SK-N-SH (cell line): ENCODE results near the gene KLHL12. TPM values are rescaled to one million over a fixed set of nuclear protein-coding genes. Genes with fewer than 3 reads are reported as not detected.

Experiments used
- CTCF ChIA-PET: fragments of 300-600, 350-600 bp; formaldehyde crosslinking; extraction: SDS; loops from one replicate; lab custom pipeline; 2021; lab: Yijun Ruan, JAX
- POLR2A ChIA-PET: fragments of 350-600 bp; sonication (Branson Sonifier 250); formaldehyde crosslinking; extraction: SDS; loops from one replicate; lab custom pipeline; 2020; ENCODE audit warnings: antibody characterized with exemption, inconsistent platforms; lab: Yijun Ruan, JAX
- DNase-seq: peaks from one replicate; pipeline ENCODE4 v3.0.0; 2012
- H2AFZ ChIP-seq: fragments of 200-600 bp; sonication (generic); 2 replicates; pipeline ENCODE4 v1.8.1; 2016; ENCODE audit warnings: antibody characterized with exemption, mild to moderate bottlenecking, low read depth
- H3F3A ChIP-seq: fragments of 200-600 bp; sonication (generic); replicated peaks from 2 replicates; pipeline ENCODE3; 2016; ENCODE audit warnings: antibody characterized with exemption, mild to moderate bottlenecking; ENCODE audit not compliant: insufficient read depth
- H3K27ac ChIP-seq, 2 experiments: fragments of 200-500 bp in 1 of 2; fragments of 200-600 bp in 1 of 2; sonication (Bioruptor generic) in 1 of 2; sonication (generic), shearing (Covaris generic) in 1 of 2; 2 replicates each; pipeline versions ENCODE4 v1.5.1 to v1.6.1; 2014 to 2016; ENCODE audit warnings: low read depth in 2 of 2, inconsistent platforms in 1 of 2, low read length in 1 of 2, mild to moderate bottlenecking in 1 of 2, mixed read lengths in 1 of 2
- H3K27me3 ChIP-seq: fragments of 200-600 bp; sonication (generic), shearing (Covaris generic); 2 replicates; pipeline ENCODE4 v1.6.1; 2016; ENCODE audit warnings: mixed run types; ENCODE audit not compliant: insufficient read depth
- H3K36me3 ChIP-seq, 2 experiments: fragments of 200-500 bp in 1 of 2; fragments of 200-600 bp in 1 of 2; sonication (Bioruptor generic) in 1 of 2; sonication (generic) in 1 of 2; replicated peaks in 1 of 2; 2 replicates each; pipeline versions ENCODE3 to v1.5.1; 2014 to 2016; ENCODE audit warnings: low read length in 1 of 2, mild to moderate bottlenecking in 1 of 2; ENCODE audit not compliant: insufficient read depth in 2 of 2, control insufficient read depth in 1 of 2
- H3K4me1 ChIP-seq, 2 experiments: fragments of 200-500 bp in 1 of 2; fragments of 200-600 bp in 1 of 2; sonication (Bioruptor generic) in 1 of 2; sonication (generic), shearing (Covaris generic) in 1 of 2; 2 replicates each; pipeline versions ENCODE4 v1.5.1 to v1.6.1; 2014 to 2016; ENCODE audit warnings: low read depth in 1 of 2, low read length in 1 of 2, mixed run types in 1 of 2; ENCODE audit not compliant: insufficient read depth in 2 of 2, control insufficient read depth in 1 of 2
- H3K4me2 ChIP-seq: fragments of 200-600 bp; sonication (generic), shearing (Covaris generic); 2 replicates; pipeline ENCODE4 v1.6.1; 2017; ENCODE audit warnings: mixed run types
- H3K4me3 ChIP-seq, 2 experiments: fragments of 200-500 bp in 1 of 2; fragments of 200-600 bp in 1 of 2; sonication (Bioruptor generic) in 1 of 2; sonication (generic), shearing (Covaris generic) in 1 of 2; 2 replicates each; pipeline versions ENCODE4 v1.5.1 to v1.8.1; 2014 to 2016; ENCODE audit warnings: low read depth in 2 of 2, inconsistent platforms in 1 of 2, low read length in 1 of 2, mild to moderate bottlenecking in 1 of 2, mixed read lengths in 1 of 2, moderate library complexity in 1 of 2
- H3K79me2 ChIP-seq: fragments of 200-600 bp; sonication (generic); 2 replicates; pipeline ENCODE4 v1.8.1; 2017; ENCODE audit warnings: mild to moderate bottlenecking; ENCODE audit not compliant: insufficient read depth
- H3K9ac ChIP-seq: fragments of 200-600 bp; sonication (generic); 2 replicates; pipeline ENCODE4 v1.6.1; 2017; ENCODE audit warnings: mixed run types
- H3K9me2 ChIP-seq: fragments of 200-600 bp; sonication (generic); 2 replicates; pipeline ENCODE4 v1.6.1; 2017; ENCODE audit warnings: mixed run types
- H3K9me3 ChIP-seq: fragments of 200-600 bp; sonication (generic); 2 replicates; pipeline ENCODE4 v1.6.1; 2017; ENCODE audit warnings: mixed run types, mild to moderate bottlenecking, moderate library complexity
- H4K20me1 ChIP-seq: fragments of 200-600 bp; sonication (generic); 2 replicates; pipeline ENCODE4 v1.6.1; 2017; ENCODE audit warnings: mild to moderate bottlenecking, mixed run types; ENCODE audit not compliant: insufficient read depth
- ELF1 ChIP-seq: IDR thresholded peaks from 2 replicates; pipeline ENCODE4 v1.4.0; 2012
- EZH2phosphoT487 ChIP-seq: fragments of 200-600 bp; sonication (generic); IDR thresholded peaks from 2 replicates; pipeline ENCODE4 v1.6.1; 2017; ENCODE audit warnings: low read depth, mixed run types, mild to moderate bottlenecking, antibody characterized with exemption, moderate library complexity, borderline replicate concordance
- FOSL2 ChIP-seq: IDR thresholded peaks from 2 replicates; pipeline ENCODE4 v1.4.0; 2012; ENCODE audit warnings: low read depth, mild to moderate bottlenecking, moderate library complexity, borderline replicate concordance
- FOXJ3 ChIP-seq: sonication (generic); formaldehyde crosslinking; IDR thresholded peaks from 2 replicates; pipeline ENCODE4 v1.5.1; 2020; ENCODE audit warnings: mild to moderate bottlenecking, missing genetic modification reagents
- GATA2 ChIP-seq: sonication (generic); formaldehyde crosslinking; IDR thresholded peaks from 2 replicates; pipeline ENCODE4 v1.5.0; 2020; ENCODE audit warnings: mild to moderate bottlenecking, missing genetic modification reagents
- JUND ChIP-seq: IDR thresholded peaks from 2 replicates; pipeline ENCODE4 v1.4.0; 2012
- NFIC ChIP-seq: IDR thresholded peaks from 2 replicates; pipeline ENCODE4 v1.4.0; 2012; ENCODE audit warnings: borderline replicate concordance
- RAD21 ChIP-seq: IDR thresholded peaks from 2 replicates; pipeline ENCODE4 v1.6.1; 2012; ENCODE audit warnings: mild to moderate bottlenecking, low read length
- RCOR1 ChIP-seq: fragments of 150-350 bp; IDR thresholded peaks from 2 replicates; pipeline ENCODE4 v1.6.1; 2017; ENCODE audit warnings: antibody characterized with exemption, low read length
- RXRA ChIP-seq: IDR thresholded peaks from 2 replicates; pipeline ENCODE4 v1.4.0; 2012; ENCODE audit warnings: low read depth, mild to moderate bottlenecking, borderline replicate concordance
- TEAD4 ChIP-seq: IDR thresholded peaks from 2 replicates; pipeline ENCODE4 v1.4.0; 2012; ENCODE audit warnings: mild to moderate bottlenecking, borderline replicate concordance; ENCODE audit not compliant: insufficient read depth
- YY1 ChIP-seq: IDR thresholded peaks from 2 replicates; pipeline ENCODE4 v1.4.0; 2012; ENCODE audit warnings: low read depth, mild to moderate bottlenecking
- WGBS: methylation state at CpG from one replicate; pipeline ENCODE4 v1.1.6; 2017; ENCODE audit warnings: low lambda C conversion rate; 5-methylcytosine and 5-hydroxymethylcytosine counted together
- polyA plus RNA-seq, 3 experiments: library from polyadenylated mRNA; depleted of rRNA; stranded (reverse); fragments of >200 nt; gene quantifications; 2 replicates each; pipeline ENCODE4 v1.2.3, GENCODE V29; 2012
- TF ChIP-seq, protein P1 (sequence below): fragments of 200-600 bp; sonication (generic); IDR thresholded peaks from 2 replicates; pipeline ENCODE4 v1.6.1; 2017; ENCODE audit warnings: antibody characterized with exemption, mild to moderate bottlenecking, moderate library complexity
- TF ChIP-seq, protein P2 (sequence below): IDR thresholded peaks from 2 replicates; pipeline ENCODE4 v1.6.1; 2012; ENCODE audit warnings: mild to moderate bottlenecking, low read depth, low read length, moderate library complexity

Gene KLHL12
- polyA plus RNA-seq, 1 of the 3 experiments (the other 2 are of a cell fraction): 22.6 TPM

DNA sequence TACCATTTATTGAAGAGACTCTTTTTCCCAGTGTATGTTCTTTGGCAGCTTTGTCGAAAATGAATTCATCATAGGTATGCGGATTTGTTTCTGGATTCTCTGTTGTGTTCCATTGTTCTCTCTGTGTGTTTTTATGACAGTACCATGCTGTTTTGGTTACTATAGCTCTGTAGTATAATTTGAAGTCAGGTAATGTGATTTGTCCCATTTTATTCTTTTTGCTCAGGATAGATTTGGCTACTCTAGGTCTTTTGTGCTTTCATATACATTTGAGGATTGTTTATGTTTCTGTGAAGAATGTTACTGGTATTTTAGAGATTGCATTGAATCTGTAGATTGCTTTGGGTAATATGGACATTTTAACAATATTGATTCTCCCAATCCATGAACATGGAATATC, 5.4 kb upstream of the KLHL12 start:
- no peak overlapping the region for H3K4me2 ChIP-seq
- H3K4me1 ChIP-seq: no peaks in the 10 kb centered on the region
- DNase-seq: no peak
- H3K9me3 ChIP-seq: no peaks in the 10 kb centered on the region
- no peak overlapping the region for H2AFZ ChIP-seq
- ChIA-PET CTCF (no interaction called here), POLR2A (no interaction called here)
- no peaks in the 10 kb centered on the region for H4K20me1 ChIP-seq
- no peaks in the 10 kb centered on the region for H3K36me3 ChIP-seq
- H3K4me3 ChIP-seq: no peak overlapping the region
- no peak overlapping the region for H3K27ac ChIP-seq
- H3F3A ChIP-seq: peaks cover 3% of the 10 kb centered on the region
- no peaks in the 10 kb centered on the region for H3K9me2 ChIP-seq
- TF ChIP-seq JUND (no peak), RXRA (no peak), NFIC (no peak), RAD21 (no peak), YY1 (no peak), FOXJ3 (CRISPR knock-in tag) (no peak), TEAD4 (no peak), RCOR1 (no peak)
- WGBS: 59% methylated on average over 2 of the region's 2 CpGs
- no peaks in the 10 kb centered on the region for H3K79me2 ChIP-seq
- H3K27me3 ChIP-seq: no peaks in the 10 kb centered on the region
- H3K9ac ChIP-seq: no peak overlapping the region

DNA sequence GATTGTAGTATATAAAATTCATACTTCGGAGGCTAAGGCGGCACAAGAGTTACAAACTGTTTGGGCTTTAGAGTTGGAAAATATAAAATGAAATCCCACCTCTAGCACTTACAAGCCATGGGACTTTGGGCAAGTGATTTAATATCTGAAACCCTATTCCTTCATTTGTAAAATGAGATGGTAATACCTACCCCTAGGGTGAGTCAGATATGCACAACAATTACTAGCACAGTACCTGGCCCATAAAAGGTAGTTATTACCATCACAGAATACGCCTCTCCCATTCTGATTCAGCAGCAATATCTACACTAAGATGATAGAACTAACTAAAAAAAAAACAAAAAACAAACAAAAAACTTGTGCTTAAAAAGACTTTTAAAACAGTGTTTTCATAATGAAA, 3.5 kb downstream of the KLHL12 start:
- H2AFZ ChIP-seq: no peak overlapping the region
- POLR2A ChIA-PET: no interaction called here
- peaks cover 46% of the 10 kb centered on the region for H3K79me2 ChIP-seq
- DNase-seq: no peak
- H3K9me3 ChIP-seq: no peaks in the 10 kb centered on the region
- H3F3A ChIP-seq: peaks cover 25% of the 10 kb centered on the region
- 94% methylated on average over 3 of the region's 3 CpGs for WGBS
- H3K9ac ChIP-seq: no peak overlapping the region
- TF ChIP-seq GATA2 (CRISPR knock-in tag): no peak
- TF ChIP-seq EZH2phosphoT487: no peak
- no peak for TF ChIP-seq ELF1
- no peak for TF ChIP-seq RXRA
- TF ChIP-seq, protein P1, sequence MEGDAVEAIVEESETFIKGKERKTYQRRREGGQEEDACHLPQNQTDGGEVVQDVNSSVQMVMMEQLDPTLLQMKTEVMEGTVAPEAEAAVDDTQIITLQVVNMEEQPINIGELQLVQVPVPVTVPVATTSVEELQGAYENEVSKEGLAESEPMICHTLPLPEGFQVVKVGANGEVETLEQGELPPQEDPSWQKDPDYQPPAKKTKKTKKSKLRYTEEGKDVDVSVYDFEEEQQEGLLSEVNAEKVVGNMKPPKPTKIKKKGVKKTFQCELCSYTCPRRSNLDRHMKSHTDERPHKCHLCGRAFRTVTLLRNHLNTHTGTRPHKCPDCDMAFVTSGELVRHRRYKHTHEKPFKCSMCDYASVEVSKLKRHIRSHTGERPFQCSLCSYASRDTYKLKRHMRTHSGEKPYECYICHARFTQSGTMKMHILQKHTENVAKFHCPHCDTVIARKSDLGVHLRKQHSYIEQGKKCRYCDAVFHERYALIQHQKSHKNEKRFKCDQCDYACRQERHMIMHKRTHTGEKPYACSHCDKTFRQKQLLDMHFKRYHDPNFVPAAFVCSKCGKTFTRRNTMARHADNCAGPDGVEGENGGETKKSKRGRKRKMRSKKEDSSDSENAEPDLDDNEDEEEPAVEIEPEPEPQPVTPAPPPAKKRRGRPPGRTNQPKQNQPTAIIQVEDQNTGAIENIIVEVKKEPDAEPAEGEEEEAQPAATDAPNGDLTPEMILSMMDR: no peak
- no peak for TF ChIP-seq FOSL2
- no peak for TF ChIP-seq NFIC
- TF ChIP-seq, protein P2, sequence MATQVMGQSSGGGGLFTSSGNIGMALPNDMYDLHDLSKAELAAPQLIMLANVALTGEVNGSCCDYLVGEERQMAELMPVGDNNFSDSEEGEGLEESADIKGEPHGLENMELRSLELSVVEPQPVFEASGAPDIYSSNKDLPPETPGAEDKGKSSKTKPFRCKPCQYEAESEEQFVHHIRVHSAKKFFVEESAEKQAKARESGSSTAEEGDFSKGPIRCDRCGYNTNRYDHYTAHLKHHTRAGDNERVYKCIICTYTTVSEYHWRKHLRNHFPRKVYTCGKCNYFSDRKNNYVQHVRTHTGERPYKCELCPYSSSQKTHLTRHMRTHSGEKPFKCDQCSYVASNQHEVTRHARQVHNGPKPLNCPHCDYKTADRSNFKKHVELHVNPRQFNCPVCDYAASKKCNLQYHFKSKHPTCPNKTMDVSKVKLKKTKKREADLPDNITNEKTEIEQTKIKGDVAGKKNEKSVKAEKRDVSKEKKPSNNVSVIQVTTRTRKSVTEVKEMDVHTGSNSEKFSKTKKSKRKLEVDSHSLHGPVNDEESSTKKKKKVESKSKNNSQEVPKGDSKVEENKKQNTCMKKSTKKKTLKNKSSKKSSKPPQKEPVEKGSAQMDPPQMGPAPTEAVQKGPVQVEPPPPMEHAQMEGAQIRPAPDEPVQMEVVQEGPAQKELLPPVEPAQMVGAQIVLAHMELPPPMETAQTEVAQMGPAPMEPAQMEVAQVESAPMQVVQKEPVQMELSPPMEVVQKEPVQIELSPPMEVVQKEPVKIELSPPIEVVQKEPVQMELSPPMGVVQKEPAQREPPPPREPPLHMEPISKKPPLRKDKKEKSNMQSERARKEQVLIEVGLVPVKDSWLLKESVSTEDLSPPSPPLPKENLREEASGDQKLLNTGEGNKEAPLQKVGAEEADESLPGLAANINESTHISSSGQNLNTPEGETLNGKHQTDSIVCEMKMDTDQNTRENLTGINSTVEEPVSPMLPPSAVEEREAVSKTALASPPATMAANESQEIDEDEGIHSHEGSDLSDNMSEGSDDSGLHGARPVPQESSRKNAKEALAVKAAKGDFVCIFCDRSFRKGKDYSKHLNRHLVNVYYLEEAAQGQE: no peak
- peak overlapping the region; percentile 7; the same call in 1 of the 2 replicates for H3K4me2 ChIP-seq
- H3K4me3 ChIP-seq: no peak overlapping the region; a peak in 1 of 4 replicates
- CTCF ChIA-PET: no interaction called here
- H3K36me3 ChIP-seq: peaks cover 37 to 38% of the 10 kb centered on the region in 2 experiments
- no peaks in the 10 kb centered on the region for H4K20me1 ChIP-seq
- H3K27ac ChIP-seq: no peak overlapping the region
- H3K27me3 ChIP-seq: no peaks in the 10 kb centered on the region
- no peaks in the 10 kb centered on the region for H3K9me2 ChIP-seq
- peaks cover 9 to 24% of the 10 kb centered on the region in 2 experiments; a peak in 3 of 4 replicates for H3K4me1 ChIP-seq
